ENCODE measurements around the gene RCOR1. TPM values are rescaled to one million over a fixed set of nuclear protein-coding genes. Genes with fewer than 3 reads are reported as not detected.

RCOR1 gene
- total RNA-seq, 1 experiment from 2014 or later: 15.1 TPM

DNA sequence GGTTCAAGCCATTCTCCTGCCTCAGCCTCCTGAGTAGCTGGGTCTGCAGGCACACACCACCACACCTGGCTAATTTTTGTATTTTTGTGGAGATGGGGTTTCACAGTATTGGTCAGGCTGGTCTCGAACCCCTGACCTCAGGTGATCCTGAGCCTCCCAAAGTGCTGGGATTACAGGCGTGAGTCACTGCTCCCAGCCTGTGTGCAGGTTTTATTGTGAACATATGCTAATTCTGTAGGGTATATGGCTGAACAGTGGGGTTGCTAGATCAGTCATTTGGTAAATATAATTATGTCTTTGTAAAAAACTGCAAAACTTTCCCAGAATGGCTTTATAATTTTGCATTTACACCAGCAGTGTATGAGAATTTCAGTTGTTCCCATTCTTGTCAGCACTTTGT, 85.9 kb downstream of the RCOR1 start:
- DNase-seq (ENCODE audit: low read depth): no peak

DNA sequence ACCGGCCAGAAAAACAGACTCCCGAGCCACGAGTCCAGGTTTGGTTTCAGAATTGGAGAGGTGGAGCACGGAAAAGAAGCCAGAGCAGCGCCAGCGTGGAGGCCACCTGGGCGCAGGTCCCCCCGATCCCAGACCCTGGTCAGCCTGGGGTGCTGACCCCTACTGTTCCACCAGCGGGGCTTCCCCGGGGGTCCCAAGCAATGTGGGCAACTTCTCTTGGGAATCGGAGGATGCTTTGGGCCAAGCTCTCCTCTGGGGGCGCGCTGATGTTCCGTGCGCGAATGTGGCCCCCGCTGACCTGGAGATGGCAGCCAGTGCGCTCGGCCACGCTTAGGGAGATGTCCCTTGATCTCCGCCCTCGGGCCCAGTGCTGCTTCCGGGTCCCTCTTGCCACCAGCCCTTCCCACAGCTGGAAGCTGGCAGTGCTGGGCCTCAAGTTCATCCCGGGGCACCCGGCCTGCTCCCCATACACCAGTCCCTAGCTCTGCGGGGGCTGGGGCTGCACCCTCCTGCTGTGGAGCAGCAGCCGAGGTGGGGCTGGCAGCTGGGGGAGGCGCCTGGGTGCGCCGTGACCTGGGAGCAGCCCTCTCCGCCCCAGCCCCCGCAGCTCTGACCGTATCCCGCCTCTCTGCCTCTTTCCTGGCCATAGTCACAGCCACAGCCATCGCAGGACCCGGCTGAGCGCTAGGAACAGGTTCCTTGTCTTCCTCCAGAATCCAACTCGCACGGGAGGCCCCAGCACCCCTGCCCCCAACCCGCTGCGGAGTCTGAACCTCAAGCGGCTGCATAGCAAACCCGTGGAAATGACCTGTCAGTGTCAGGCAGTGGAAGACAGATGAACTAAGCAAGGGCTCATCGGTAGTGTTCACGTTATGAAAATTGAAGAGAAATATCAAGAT, 91.2 kb downstream of the RCOR1 start:
- no peak for DNase-seq (ENCODE audit: low read depth)

DNA sequence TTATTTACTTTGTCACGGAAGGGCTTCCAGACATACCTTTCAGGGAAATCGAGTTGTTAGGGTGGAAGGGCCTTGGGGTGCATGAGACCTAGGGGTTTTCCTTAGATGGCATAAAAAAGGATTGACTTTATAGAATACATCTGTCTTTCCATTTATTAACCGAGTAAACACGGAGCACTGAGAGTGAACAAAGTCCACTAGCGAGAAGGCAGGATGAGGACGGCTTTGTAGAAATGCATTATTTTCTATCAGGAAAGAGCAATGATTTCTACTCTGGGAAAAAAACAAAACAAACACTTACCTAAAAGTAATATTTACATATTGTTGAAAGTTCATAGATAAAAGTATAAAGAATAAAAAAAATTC, 91.8 kb downstream of the RCOR1 start:
- DNase-seq (ENCODE audit: low read depth): no peak

DNA sequence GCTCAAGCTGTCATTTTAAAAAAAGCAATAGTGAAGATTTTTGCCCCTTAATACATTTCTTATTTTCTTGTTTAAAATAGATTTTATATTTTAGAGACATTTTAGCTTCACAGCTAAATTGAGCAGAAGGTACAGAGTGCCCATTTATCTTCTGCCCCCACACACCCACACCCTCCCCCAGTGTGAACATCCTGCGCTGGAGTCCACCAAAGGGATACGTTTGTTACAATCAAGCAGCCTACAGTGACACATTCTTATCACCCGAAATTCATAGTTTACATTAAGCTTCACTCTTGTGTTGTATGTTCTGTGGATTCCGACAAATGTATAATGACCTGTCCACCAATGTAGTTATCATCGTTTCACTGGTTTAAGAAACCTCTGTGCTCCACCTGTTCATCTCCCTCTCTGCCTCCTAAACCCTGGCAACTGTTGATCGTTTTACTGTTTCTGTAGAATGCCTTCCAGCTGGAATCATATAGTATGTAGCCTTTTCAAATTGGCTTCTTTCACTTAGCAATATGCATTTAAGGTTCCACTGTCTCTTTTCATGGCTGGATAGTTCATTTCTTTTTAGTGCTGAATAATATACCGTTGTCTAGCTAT, 93.8 kb downstream of the RCOR1 start:
- no peak for DNase-seq (ENCODE audit: low read depth)

DNA sequence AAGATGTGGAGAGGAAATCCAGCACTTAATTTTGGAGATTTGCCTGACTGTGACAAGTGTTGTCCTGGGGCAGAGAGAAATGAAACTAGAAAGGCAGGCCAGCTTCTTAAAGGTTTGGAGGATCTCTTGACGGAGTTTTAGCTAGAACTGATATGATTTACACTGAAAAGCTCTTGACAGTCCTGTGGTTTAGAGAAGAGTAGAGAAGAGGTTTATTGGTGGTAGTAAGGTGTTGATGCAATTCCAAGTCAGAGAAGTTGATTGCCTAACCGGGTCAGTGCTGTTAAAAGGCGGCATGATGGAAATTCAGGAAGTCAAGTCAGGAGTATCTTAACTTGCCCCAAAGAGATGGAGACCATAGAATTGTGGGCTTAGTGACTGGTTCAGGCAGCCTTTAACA, 95.8 kb downstream of the RCOR1 start:
- DNase-seq (ENCODE audit: low read depth): no peak

DNA sequence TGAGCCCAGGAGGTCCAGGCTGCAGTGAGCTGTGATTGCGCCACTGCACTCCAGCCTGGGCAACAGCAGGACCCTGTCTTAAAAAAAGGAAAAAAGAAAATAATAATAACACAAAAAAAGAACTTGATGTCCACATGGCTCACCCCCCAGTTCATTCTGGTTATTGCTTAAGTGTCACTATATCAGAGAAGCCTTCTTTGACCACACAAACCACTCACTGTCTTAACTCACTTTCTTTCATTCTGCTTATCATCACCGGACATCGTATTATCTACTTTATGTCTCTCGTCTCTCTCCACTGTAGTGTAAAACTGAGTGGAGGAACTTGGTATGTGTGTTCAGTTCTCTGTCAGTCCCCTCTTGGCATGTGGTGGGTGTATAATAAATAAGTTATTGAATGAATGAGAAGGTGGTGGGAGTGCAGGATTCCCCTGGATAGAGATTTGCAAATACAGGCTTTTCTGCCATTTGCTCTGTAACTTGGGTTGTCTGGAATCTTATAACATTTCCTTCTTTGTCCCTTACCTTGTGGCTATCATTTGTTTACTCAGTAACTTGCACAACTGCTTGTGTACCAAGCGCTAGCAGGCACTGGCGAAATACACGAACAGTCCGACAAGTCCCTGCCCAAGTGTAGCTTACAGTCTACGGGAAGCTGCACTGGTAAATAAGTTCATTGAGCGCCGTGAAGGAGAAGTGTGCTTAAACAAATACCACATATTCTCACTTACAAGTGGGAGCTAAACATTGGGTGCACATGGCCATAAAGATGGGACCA, 98.2 kb downstream of the RCOR1 start:
- no peak for DNase-seq (ENCODE audit: low read depth)

DNA sequence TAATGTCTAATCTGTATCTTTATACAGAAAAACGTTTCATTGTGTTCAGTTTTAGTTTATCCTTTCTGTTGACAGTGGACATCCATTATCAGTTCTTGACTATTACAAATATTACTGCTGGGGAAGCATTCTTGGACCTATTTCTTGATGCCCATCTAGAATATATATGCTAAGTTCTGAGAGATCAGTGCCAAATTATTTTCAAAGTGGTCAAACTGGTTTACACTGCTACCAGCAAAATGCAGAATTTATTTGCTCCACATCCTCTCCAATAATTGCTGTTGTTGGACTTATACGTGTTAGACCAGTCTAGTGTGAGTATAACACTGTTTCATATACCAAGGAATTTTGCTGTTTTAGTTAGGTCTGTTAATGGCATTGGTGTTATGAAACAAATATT, 99.3 kb downstream of the RCOR1 start:
- no peak for DNase-seq (ENCODE audit: low read depth)

DNA sequence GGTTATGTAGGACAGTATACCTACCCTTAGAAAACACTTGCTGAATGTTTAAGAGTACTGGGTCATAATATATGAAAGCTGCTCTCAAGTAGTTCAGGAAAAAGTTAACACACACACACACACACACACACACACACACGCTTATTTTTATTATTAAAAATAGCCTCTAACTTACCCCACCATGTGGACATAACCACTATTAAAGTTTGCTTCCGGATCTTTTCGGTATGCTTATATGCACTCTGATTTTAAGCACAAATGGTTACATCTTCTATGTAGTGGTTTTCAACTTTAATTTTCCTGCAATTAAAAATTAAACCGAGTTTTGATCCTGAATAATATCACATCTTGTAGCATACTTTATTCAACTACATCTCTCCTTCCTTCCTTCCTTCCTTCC, 99.9 kb downstream of the RCOR1 start:
- DNase-seq (ENCODE audit: low read depth): no peak

DNA sequence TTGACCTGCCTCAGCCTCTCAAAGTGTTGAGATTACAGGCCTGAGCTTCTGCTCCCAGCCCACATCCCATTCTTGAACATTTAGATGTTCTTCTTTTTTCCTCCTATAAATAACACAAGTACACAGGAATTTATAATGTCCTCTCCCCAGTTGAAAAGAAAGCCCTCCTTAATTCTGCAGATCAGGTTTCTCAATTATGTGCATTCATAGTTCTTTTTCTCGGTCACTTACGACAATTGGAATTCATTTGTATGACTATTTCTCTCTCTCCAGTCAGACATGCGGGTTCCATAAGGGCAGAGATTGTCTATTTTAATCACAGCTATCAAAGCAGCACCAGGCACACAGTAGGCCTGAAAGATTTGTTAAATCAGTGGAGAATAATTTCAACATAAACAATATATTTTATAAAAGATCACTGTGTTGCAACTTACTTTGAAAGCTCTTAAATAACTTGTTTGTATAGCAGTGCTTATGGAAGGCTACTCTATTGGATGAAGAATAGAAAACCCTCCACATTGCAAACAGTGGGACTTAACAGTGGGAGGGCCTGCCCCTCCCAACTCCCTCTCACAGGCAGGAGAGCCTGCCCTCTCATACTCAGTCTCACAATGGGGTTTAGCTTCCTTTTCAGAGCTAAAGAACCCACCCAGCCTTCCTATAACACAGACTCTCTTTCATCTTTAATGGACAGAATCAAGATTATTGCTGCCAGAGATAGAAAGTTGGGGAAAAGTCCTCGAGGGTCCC, 100.7 kb downstream of the RCOR1 start:
- DNase-seq (ENCODE audit: low read depth): no peak

DNA sequence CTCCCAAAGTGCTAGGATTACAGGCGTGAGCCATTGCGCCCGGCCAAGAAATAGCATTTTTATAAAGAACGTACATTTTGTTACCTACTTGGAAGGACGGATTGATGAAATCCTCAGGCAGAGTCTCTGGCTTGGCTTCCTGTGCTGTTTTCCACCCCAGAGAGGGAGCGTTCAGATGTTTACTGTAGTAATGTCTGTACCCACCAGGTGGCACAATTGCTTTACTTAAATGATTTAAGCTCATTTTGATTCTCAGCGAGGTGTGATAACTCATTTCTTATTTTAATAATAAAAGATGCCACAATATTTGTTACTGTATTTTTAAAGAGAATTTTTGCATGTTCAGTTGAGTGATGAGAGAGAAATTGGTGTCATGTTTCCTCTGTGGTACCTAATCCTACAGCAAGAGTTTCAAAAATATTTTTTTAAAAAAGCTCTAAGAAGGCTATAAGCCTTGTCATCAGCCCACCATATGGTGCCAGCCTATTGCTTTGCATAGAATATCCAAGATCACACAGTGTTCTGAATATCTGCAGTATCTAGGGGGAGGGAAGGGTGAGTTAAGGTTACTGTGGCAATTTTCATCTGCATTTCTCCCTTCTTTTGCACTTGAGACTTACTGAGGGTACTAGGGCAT, 102.2 kb downstream of the RCOR1 start:
- DNase-seq (ENCODE audit: low read depth): peak; percentile 55

DNA sequence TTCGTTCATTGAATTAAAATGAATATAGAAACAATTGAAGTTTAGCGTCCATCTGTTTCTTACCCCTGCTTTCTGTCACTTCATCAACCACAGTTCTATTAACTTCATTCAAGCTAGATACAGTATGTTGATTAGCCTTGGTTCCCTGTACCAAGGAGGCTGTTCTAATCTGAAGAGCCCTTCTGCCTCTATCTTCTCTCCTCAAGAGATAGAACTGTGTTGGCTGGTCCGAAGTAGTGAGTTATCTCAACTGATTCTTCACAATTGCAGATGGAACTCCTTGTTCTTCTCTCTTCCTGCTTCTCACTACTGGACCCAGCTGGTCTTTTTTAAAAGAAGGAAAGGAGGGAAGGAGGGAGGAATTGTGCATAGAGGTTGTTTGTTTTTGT, 102.7 kb downstream of the RCOR1 start:
- DNase-seq (ENCODE audit: low read depth): no peak

DNA sequence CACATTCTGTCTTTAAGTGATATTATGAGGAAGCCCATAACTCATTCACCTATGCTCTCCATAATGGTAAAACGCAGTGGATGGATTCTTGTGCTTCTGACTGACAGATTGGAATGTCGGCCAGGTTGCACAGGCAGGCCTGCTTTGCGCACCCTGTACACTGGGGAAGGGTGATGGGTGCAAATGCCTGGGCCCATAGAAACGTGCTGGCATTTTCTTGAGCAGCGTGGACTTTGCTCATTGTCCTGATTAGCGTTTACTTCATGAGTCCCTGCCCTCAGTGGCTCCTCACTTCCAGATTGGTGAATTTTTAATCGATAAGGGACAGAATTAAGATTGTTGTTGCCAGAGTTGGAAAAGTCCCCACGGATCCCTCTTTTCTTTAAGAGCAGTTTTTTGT, 103.9 kb downstream of the RCOR1 start:
- DNase-seq (ENCODE audit: low read depth): no peak

DNA sequence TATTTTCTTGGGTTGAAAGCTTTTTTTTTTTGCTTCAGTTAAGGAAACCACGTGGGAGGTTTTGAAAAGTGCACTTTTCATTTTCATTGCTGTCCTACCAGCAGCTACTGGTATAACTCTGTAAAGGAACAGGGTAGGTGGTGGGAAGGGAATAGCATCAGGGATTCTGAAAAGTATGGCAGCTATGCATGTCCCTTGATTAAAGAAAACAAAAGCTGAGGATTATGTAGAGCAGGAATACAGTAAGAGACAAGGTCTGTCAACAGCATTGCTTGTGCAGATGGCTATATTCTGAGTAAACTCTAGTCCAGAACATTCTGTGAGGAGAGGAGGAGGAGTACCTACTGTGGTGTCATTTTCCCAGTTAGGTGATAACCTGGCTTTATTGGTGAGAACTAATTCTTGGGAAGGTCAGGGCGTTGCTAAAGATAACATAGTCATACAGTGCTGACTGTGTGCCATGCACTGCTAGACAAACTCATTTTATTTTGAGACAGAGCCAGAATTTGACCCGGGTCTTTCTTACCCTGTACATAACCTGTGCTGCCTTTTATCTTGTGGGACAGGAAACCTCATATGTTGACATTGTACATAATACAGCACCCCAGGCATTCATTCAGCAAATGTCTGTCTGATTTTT, 104.5 kb downstream of the RCOR1 start:
- no peak for DNase-seq (ENCODE audit: low read depth)

DNA sequence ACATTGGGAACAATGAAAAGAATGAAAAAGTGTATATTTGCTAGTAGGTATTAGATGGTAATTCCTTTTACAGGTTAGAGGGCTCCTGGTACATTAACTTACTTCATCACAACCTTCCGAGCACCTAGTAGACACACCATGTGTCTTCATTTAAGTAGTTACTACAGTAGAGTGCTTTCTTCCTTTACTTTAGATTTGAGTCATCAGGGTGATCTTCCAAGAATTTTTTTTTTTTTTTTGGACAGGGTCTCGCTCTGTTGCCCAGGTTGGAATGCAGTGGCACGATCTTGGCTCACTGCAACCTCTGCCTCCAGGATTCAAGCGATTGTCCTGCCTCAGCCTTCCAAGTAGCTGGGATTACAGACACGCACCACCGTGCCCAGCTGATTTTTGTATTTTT, 105.1 kb downstream of the RCOR1 start:
- no peak for DNase-seq (ENCODE audit: low read depth)

DNA sequence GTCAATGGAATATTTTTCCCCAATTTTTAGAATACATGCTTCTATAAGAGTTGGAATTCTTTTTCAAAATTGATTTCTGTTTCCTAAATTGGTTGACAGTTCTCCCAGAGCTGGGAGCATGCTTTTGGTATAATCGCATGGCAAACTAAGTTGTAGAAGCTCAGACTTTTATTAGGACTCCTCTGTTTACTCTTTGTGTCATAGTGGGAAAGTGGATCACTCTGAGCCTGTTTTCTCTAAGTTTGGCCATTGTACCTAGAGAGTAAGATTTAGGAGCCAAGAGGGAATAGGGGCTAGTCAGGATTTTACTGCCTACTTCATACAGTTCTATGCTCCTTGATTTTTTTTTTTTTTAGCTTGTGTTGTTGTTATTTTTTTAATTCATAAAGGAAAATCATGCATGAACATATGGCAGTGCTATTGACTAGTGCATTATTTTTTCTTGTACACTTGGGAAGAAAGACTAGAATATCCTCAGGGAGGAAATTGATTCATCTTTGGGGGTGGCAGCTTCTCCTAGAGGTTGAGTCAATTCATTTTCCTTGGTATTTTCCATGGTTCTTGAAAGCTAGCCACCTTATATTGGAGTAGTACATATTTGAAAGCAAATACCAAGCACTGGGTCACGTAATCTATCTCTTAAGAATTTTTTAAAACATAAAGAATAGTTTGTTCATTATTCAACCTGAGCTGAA, 107.1 kb downstream of the RCOR1 start:
- DNase-seq (ENCODE audit: low read depth): no peak

DNA sequence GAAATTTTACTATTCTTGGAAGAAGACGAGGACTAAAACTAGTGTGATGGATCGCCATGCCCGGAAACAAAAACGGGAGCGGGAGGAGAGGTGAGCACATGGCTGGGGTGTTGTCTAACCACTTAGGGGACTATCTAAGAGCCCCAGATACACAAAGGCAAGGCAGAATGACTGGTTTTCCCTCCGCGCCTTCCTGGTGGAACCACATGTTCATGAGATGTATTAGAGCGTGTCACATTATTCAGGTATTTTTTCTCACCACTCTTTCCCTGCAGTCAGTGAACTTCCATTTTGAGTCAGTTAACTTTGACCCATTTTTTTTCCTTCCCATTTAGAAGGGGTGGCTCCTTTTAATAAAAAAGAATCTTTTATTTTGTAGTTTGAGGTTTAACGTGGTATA, 116.0 kb downstream of the RCOR1 start:
- DNase-seq (ENCODE audit: low read depth): no peak

DNA sequence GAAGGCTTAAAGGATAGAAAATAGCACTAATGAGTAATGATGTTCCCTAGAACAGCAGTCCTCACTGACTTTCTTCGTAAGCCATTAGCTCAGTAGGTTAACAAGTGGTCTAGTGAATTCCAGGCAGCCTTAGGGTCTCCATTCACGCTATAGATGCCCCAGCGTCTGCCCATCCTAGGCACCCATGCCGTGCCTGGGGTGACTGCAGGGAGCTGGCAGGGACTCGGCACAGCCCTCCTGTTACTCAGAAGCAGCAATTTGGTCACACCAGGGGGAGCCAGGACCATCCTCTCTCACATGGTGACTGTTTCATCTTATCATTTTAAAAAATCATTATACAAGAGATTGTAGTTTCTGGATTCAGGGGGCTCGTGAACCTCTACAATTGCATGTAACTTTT, 118.8 kb downstream of the RCOR1 start:
- no peak for DNase-seq (ENCODE audit: low read depth)

DNA sequence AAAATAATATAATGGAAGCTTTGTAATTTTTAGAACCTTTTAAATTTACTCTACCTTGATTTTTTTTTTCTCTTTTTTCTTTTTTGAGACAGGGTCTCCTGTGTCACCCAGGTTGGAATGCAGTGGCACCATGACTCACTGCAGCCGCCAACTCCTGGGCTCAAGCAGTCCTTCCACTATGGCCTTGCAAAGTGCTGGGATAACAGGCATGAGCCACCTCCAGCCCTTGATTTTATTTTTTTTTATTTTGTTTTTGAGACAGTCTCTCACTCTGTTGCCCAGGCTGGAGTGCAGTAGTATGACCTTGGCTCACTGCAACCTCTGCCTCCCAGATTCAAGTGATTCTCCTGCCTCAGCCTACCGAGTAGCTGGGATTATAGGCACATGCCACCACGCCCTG, 119.5 kb downstream of the RCOR1 start:
- DNase-seq (ENCODE audit: low read depth): peak; percentile 31

DNA sequence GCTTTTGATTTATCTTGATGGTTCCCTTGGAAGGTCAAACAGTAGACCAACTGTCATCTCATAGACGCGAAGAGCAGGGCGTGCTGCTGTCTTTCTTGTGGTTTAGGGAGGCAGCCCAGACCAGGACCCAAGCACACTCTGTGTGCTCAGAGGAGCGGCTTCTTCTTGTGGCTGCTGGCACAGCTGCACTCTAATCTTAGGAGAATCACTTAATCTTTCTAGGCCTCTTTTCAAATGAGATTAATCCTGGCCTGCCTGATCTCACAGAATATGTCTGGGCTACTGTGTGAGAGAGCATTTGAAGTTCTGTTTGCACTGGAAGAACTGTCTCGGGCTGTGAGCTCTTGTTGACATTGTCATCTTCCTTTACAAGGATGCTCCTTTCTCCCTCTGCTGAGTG, 124.8 kb downstream of the RCOR1 start:
- no peak for DNase-seq (ENCODE audit: low read depth)

DNA sequence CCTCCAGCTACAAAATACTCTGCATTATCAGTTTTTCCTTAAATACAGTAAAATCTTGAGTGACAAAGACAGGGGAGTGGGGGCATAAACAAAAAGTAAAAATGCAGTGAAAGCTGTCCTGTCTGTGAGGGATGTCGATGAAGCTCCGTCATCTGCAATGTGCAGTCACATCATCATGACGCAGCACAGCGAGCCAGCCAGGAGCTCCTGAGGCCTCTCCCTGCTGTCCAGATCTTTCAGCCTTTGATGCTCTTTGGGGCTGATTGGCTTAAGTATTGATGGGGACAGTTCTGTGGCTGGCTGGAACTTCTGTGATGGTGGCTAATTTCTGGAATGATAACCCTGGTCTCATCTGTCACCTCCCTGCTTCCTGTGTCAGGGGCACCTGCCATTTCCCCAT, 130.2 kb downstream of the RCOR1 start:
- no peak for DNase-seq (ENCODE audit: low read depth)

DNA sequence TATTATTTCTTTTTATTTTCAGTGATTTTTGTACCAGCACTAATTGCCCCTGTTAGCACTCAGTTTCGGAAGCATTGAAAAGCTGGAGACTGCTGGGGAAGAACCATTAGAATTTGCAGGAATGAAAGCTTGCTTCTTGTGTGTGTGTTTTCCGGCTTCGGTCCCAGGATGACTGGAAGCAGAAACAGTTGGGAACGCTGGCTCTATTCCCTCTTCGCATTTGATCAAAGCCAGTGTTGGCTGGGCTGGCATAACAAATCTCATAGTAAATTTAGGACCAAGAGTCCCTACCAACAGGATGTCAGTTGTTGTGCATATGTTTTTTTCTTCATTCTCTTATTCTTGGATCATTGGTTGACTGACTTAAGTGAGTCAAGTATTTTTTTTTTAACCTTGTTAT, 131.2 kb downstream of the RCOR1 start:
- no peak for DNase-seq (ENCODE audit: low read depth)

Data from M059J (cell line).